Measurements from ENCODE around the gene SH2D3C. TPM values are rescaled to one million over a fixed set of nuclear protein-coding genes. Genes with fewer than 3 reads are reported as not detected.

SH2D3C gene
- total and polyA plus RNA-seq, 10 of the 15 experiments (the other 5 are each of a cell fraction or from before 2014, with no cell fraction given) = 1.2 to 23.5 (median 16.2) TPM

GRCh38 chr9:127744398-127745110 is 33.9 kb downstream of the SH2D3C start:
- H3K4me1 ChIP-seq (ENCODE audit: control insufficient read depth, insufficient read depth, low read length) = no peaks in the 10 kb centered on the region
- no peak overlapping the region for H3K27ac ChIP-seq (ENCODE audit: control insufficient read depth, insufficient read depth)
- H3K9me3 ChIP-seq (replicated peaks; ENCODE audit: control insufficient read depth, insufficient read depth, low read length) = no peaks in the 10 kb centered on the region
- ChIA-PET POLR2A (interaction anchor here (0.6 kb wide), 3 partner anchors 27 to 149 kb away, joined by 3 to 6 read pairs (median 4); no protein-coding TSS in a partner anchor), RAD21 (ENCODE audit: unreplicated experiment) (interaction anchor here (0.6 to 1.0 kb wide), 2 partner anchors 125 to 258 kb away, joined by 3 read pairs; no protein-coding TSS in a partner anchor), CTCF (interaction anchor here (1.0 to 1.6 kb wide), 3 partner anchors 10 to 125 kb away, joined by 3 to 5 read pairs (median 3); partner anchors contain the start of genes SH2D3C and TOR2A), SMC1A (ENCODE audit: uncharacterized antibody, unreplicated experiment) (interaction anchor here (0.8 kb wide), 1 partner anchor 177 kb away, joined by 3 read pairs; no protein-coding TSS in a partner anchor)
- intact Hi-C loops (cut with micrococcal nuclease; ENCODE audit: unreplicated experiment) (no loop called here), in situ Hi-C loops (cut with MboI) (no loop called here)
- no peaks in the 10 kb centered on the region for H4K20me1 ChIP-seq (ENCODE audit: control insufficient read depth, insufficient read depth)
- H3K9ac ChIP-seq (ENCODE audit: control insufficient read depth, insufficient read depth, low read length) = no peak overlapping the region
- H3K36me3 ChIP-seq (ENCODE audit: control insufficient read depth in 2 of 2, insufficient read depth in 2 of 2, low read length in 1 of 2) = peaks cover 24 to 28% of the 10 kb centered on the region in 2 experiments
- ATAC-seq (no peak), DNase-seq (ENCODE audit: low read depth, low spot score) (no peak), FAIRE-seq (no peak)
- H2AFZ ChIP-seq (ENCODE audit: control insufficient read depth, low read depth, low read length) = no peak overlapping the region
- no peaks in the 10 kb centered on the region for H3K79me2 ChIP-seq (ENCODE audit: control insufficient read depth, insufficient read depth, low read length)
- TF ChIP-seq RCOR1 (conservative IDR thresholded peaks at IDR 0.05; ENCODE audit: low read depth, low read length) = no peak
- peak; percentile 38; the same call in 1 of the 2 replicates for TF ChIP-seq POLR2A (IDR thresholded peaks at IDR 0.05; ENCODE audit: low read depth, low read length)
- TF ChIP-seq SMARCA5 (IDR thresholded peaks at IDR 0.05) = no peak
- no peak overlapping the region for H3K4me2 ChIP-seq (ENCODE audit: control insufficient read depth, insufficient read depth)
- no peaks in the 10 kb centered on the region for H3K27me3 ChIP-seq (replicated peaks in 1 of 2; ENCODE audit: control insufficient read depth in 2 of 2, insufficient read depth in 2 of 2, low read length in 1 of 2)
- BruUV-seq (replicated peaks) = no TSS peak
- 94% methylated on average over 19 of the region's 19 CpGs for WGBS (ENCODE audit: insufficient coverage, insufficient replicate concordance, low lambda C conversion rate, missing lambda C conversion rate)
- no peak overlapping the region for H3K4me3 ChIP-seq

- H3K36me3 ChIP-seq (ENCODE audit: control insufficient read depth in 2 of 2, insufficient read depth in 2 of 2, low read length in 1 of 2) = peaks cover 13 to 19% of the 10 kb centered on the region in 2 experiments
- no peaks in the 10 kb centered on the region for H3K79me2 ChIP-seq (ENCODE audit: control insufficient read depth, insufficient read depth, low read length)
- H3K4me3 ChIP-seq = no peak overlapping the region
- H3K9ac ChIP-seq (ENCODE audit: control insufficient read depth, insufficient read depth, low read length) = no peak overlapping the region
- POLR2A ChIA-PET = interaction anchor here (0.7 kb wide), 1 partner anchor 9 kb away, joined by 3 read pairs; no protein-coding TSS in a partner anchor
- FAIRE-seq = no peak
- no peaks in the 10 kb centered on the region for H4K20me1 ChIP-seq (ENCODE audit: control insufficient read depth, insufficient read depth)
- BruUV-seq (replicated peaks) = no TSS peak
- no peaks in the 10 kb centered on the region for H3K4me1 ChIP-seq (ENCODE audit: control insufficient read depth, insufficient read depth, low read length)
- in situ Hi-C loops (cut with MboI) = no loop called here
- H3K4me2 ChIP-seq (ENCODE audit: control insufficient read depth, insufficient read depth) = no peak overlapping the region
- RAD21 ChIA-PET (ENCODE audit: unreplicated experiment) = no interaction called here
- DNase-seq (ENCODE audit: low read depth, low spot score) = no peak
- CTCF ChIA-PET = interaction anchor here (0.8 to 1.6 kb wide), 2 partner anchors 40 to 127 kb away, joined by 3 read pairs; no protein-coding TSS in a partner anchor
- H3K9me3 ChIP-seq (replicated peaks; ENCODE audit: control insufficient read depth, insufficient read depth, low read length) = no peaks in the 10 kb centered on the region
- no peak overlapping the region for H2AFZ ChIP-seq (ENCODE audit: control insufficient read depth, low read depth, low read length)
- SMC1A ChIA-PET (ENCODE audit: uncharacterized antibody, unreplicated experiment) = no interaction called here
- no peaks in the 10 kb centered on the region for H3K27me3 ChIP-seq (replicated peaks in 1 of 2; ENCODE audit: control insufficient read depth in 2 of 2, insufficient read depth in 2 of 2, low read length in 1 of 2)
- intact Hi-C loops (cut with micrococcal nuclease; ENCODE audit: unreplicated experiment) = no loop called here
- no peak overlapping the region for H3K27ac ChIP-seq (ENCODE audit: control insufficient read depth, insufficient read depth)
- no peak for ATAC-seq
- 94% methylated on average over 33 of the region's 33 CpGs for WGBS (ENCODE audit: insufficient coverage, insufficient replicate concordance, low lambda C conversion rate, missing lambda C conversion rate)
- TF ChIP-seq CHD1 (IDR thresholded peaks at IDR 0.05; ENCODE audit: low read depth, low read length) = no peak
- TF ChIP-seq CUX1 (IDR thresholded peaks at IDR 0.05; ENCODE audit: insufficient replicate concordance, low read depth, low read length) = no peak
- TF ChIP-seq CBX3 (IDR thresholded peaks at IDR 0.05; ENCODE audit: borderline replicate concordance, low read depth) = no peak
Measured at GRCh38 chr9:127742435-127743088, 35.9 kb downstream of the SH2D3C start.

All from GM12878 (cell line).